SK-N-MC (cell line): ENCODE results near the gene PRMT9.
A peak's percentile ranks its signal among the peaks of the same experiment; 100 is the strongest.

ENCODE experiments used
- DNase-seq: peaks from one replicate; pipeline ENCODE4 v3.0.0-alpha.2; 2011; ENCODE audit warnings: low read depth, low spot score
- H3K27ac ChIP-seq: fragments of 200-600 bp; sonication (generic); 2 replicates; pipeline ENCODE4 v1.5.1; 2016; ENCODE audit warnings: mixed run types
- H3K36me3 ChIP-seq: fragments of 200-600 bp; sonication (generic); 2 replicates; pipeline ENCODE4 v1.6.1; 2017; ENCODE audit warnings: antibody characterized with exemption, low read length, mixed read lengths; ENCODE audit not compliant: insufficient read depth
- H3K4me3 ChIP-seq: fragments of 200-600 bp; sonication (generic); 2 replicates; pipeline ENCODE4 v1.5.1; 2016
- H3K9ac ChIP-seq: fragments of 200-600 bp; sonication (generic); 2 replicates; pipeline ENCODE4 v1.8.0; 2017; ENCODE audit warnings: mixed run types, mixed read lengths; ENCODE audit not compliant: insufficient read length
- H3K9me3 ChIP-seq: fragments of 200-600 bp; sonication (generic); 2 replicates; pipeline ENCODE4 v1.6.1; 2017; ENCODE audit warnings: low read depth, mild to moderate bottlenecking, antibody characterized with exemption, low read length, moderate library complexity, mixed read lengths
- EZH2 ChIP-seq: fragments of 200-600 bp; sonication (generic); IDR thresholded peaks from one replicate; pipeline ENCODE4 v1.6.1; 2017; ENCODE audit warnings: antibody characterized with exemption
- FOXP2 ChIP-seq: optimal IDR thresholded peaks from 2 replicates; pipeline ENCODE3; 2011; ENCODE audit warnings: mild to moderate bottlenecking, moderate library complexity; ENCODE audit not compliant: insufficient read depth; ENCODE audit errors: extremely low read length, control extremely low read depth
- POLR2AphosphoS5 ChIP-seq: IDR thresholded peaks from 2 replicates; pipeline ENCODE4 v1.6.1; 2012; ENCODE audit warnings: mild to moderate bottlenecking, low read depth, low read length, borderline replicate concordance

PRMT9 gene

GRCh38 chr4:147596981-147597380 is 87.0 kb downstream of the PRMT9 start:
- peak overlapping the region; percentile 40; the same call in 1 of the 2 replicates for H3K27ac ChIP-seq
- TF ChIP-seq EZH2 (no peak), FOXP2 (no peak), POLR2AphosphoS5 (no peak)
- no peak for DNase-seq

GRCh38 chr4:147596377-147596776 is 87.6 kb downstream of the PRMT9 start:
- TF ChIP-seq EZH2 (no peak), FOXP2 (no peak), POLR2AphosphoS5 (no peak)
- Histone ChIP-seq H3K9me3 (no peaks in the 10 kb centered on the region), H3K9ac (no peak overlapping the region), H3K4me3 (no peak overlapping the region), H3K27ac (no peak overlapping the region; the same call in 1 of the 2 replicates), H3K36me3 (no peaks in the 10 kb centered on the region)
- no peak for DNase-seq

More at GRCh38 chr4:147596981-147597380, 87.0 kb downstream of the PRMT9 start:
- H3K9me3 ChIP-seq: no peaks in the 10 kb centered on the region
- no peak overlapping the region for H3K9ac ChIP-seq
- H3K36me3 ChIP-seq: no peaks in the 10 kb centered on the region
- no peak overlapping the region for H3K4me3 ChIP-seq

- no peak for DNase-seq
- Histone ChIP-seq H3K27ac (no peak overlapping the region), H3K36me3 (no peaks in the 10 kb centered on the region), H3K9me3 (no peaks in the 10 kb centered on the region), H3K4me3 (no peak overlapping the region), H3K9ac (no peak overlapping the region)
- TF ChIP-seq POLR2AphosphoS5 (no peak), EZH2 (no peak), FOXP2 (no peak)
Observed at GRCh38 chr4:147594578-147594977, 89.4 kb downstream of the PRMT9 start.

GRCh38 chr4:147594107-147594506 is 89.9 kb downstream of the PRMT9 start:
- no peak overlapping the region for H3K9ac ChIP-seq
- no peak for DNase-seq
- no peaks in the 10 kb centered on the region for H3K36me3 ChIP-seq
- H3K9me3 ChIP-seq: no peaks in the 10 kb centered on the region
- no peak for TF ChIP-seq FOXP2
- TF ChIP-seq POLR2AphosphoS5: no peak
- TF ChIP-seq EZH2: no peak
- no peak overlapping the region for H3K4me3 ChIP-seq
- H3K27ac ChIP-seq: no peak overlapping the region

GRCh38 chr4:147591106-147591505 is 92.9 kb downstream of the PRMT9 start:
- TF ChIP-seq EZH2: no peak
- no peak for TF ChIP-seq FOXP2
- no peak for TF ChIP-seq POLR2AphosphoS5
- peak overlapping the region; percentile 50 for H3K9ac ChIP-seq
- H3K27ac ChIP-seq: peak overlapping the region; percentile 90
- H3K9me3 ChIP-seq: no peaks in the 10 kb centered on the region
- H3K36me3 ChIP-seq: no peaks in the 10 kb centered on the region
- H3K4me3 ChIP-seq: no peak overlapping the region
- DNase-seq: no peak

- H3K9ac ChIP-seq: peak overlapping the region; percentile 78
- TF ChIP-seq EZH2 (no peak), FOXP2 (no peak), POLR2AphosphoS5 (no peak)
- no peaks in the 10 kb centered on the region for H3K36me3 ChIP-seq
- peak overlapping the region; percentile 90 for H3K27ac ChIP-seq
- DNase-seq: peak; percentile 86
- peak overlapping the region; percentile 37 for H3K4me3 ChIP-seq
- no peaks in the 10 kb centered on the region for H3K9me3 ChIP-seq
Observed at GRCh38 chr4:147590249-147590920, 93.6 kb downstream of the PRMT9 start.

- TF ChIP-seq FOXP2 (no peak), POLR2AphosphoS5 (no peak), EZH2 (no peak)
- no peak for DNase-seq
- peak overlapping the region; percentile 90 for H3K27ac ChIP-seq
Observed at GRCh38 chr4:147589586-147589985, 94.4 kb downstream of the PRMT9 start.

More at GRCh38 chr4:147589586-147589985, 94.4 kb downstream of the PRMT9 start:
- H3K9ac ChIP-seq: peak overlapping the region; percentile 78
- no peaks in the 10 kb centered on the region for H3K9me3 ChIP-seq
- H3K36me3 ChIP-seq: no peaks in the 10 kb centered on the region
- H3K4me3 ChIP-seq: peak overlapping the region; percentile 43; the same call in 1 of the 2 replicates
